GM21515 (cell line): ENCODE data around the gene ZNF74.
"Not testable (repeated sequence)": the region's sequence is repeated elsewhere in the genome, so short reads cannot be mapped to it uniquely, and the experiment has no call there.

Experiments used
- ATAC-seq: cut with Tn5 transposase; IDR thresholded peaks from one replicate; pipeline ENCODE4 v1.9.1; 2021; ENCODE audit not compliant: unreplicated experiment

ZNF74 gene

GRCh38 chr22:20399866-20400605 is 6.1 kb downstream of the ZNF74 start:
- ATAC-seq = no peak

GRCh38 chr22:20400606-20401375 is 6.8 kb downstream of the ZNF74 start:
- no peak for ATAC-seq

- no peak for ATAC-seq
Measured at GRCh38 chr22:20401376-20402014, 7.5 kb downstream of the ZNF74 start.

DNA sequence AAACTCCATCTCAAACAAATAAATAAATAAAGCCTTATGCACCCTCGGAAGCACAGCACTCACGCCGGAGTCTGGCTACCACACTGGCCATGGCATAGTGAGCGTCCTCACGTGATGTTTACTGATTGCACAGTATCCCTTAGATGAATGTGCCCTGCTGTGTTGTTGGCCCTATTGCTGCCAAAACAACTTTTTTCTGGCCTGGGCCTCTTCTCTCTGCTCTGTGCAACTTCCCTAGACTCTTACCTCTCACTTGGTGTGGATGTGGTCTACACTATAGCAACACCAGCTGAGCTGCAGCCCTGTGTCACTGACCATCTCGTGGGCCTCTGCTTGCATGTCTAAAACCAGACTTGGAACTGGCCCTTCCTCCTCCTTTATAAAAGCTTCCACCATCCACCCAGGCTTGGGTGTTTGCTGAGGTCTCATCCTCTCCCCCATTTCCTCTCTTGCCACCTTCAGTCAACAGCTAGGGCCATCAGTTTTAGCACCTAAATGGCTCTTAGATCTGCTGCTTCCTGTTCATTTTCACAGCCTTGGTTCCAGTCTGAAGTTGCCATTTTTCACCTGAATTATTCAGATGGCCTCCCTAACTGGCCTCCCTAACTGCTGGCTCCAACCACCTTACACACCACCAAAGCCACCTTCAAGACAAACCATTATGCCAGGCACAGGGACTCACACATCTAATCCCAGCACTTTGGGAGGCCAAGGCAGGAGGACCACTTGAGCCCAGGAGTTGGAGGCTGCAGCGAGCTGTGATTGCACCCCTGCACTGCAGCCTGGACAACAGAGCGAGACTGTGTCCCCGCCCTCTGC is 9.2 kb downstream of the ZNF74 start:
- ATAC-seq = no peak

DNA sequence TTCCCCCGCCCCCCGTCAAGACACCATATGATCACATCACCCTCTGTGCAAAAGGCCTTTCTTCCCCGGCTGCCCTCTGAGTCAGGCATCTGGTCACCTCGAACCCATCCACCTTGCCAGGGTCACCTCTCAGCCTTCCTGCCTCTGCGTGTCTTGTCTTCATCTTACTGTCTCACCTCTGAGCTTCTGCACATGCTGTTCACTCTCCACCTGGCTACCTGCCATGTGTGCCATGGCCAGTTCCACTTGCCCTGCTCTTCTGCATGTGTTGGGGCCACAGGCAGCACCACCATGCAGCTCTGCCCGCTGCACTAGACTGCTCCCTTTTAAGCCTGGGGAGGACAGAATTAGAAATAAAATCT is 9.8 kb downstream of the ZNF74 start:
- ATAC-seq = no peak

DNA sequence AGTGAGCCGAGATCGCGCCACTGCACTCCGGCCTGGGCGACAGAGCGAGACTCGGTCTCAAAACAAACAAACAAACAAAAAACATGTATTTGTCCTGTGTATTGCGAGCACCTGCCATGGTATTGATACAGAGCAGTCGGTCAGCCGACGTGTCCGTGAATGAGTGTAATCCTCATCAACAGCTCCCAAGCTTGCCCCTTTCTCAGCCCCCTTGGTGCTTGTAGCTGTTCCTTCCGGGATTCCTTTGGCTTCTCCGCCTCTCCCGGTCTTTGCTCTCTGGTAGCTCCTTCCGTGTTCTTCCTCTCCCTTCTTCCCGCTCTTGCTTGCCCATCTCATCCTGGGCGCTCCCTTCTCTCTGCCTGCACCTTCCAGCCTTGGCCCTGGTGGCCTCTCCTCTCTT is 10.9 kb downstream of the ZNF74 start:
- ATAC-seq = no peak

GRCh38 chr22:20405291-20405930 is 11.5 kb downstream of the ZNF74 start:
- no peak for ATAC-seq

GRCh38 chr22:20405931-20406685 is 12.2 kb downstream of the ZNF74 start:
- ATAC-seq = no peak

DNA sequence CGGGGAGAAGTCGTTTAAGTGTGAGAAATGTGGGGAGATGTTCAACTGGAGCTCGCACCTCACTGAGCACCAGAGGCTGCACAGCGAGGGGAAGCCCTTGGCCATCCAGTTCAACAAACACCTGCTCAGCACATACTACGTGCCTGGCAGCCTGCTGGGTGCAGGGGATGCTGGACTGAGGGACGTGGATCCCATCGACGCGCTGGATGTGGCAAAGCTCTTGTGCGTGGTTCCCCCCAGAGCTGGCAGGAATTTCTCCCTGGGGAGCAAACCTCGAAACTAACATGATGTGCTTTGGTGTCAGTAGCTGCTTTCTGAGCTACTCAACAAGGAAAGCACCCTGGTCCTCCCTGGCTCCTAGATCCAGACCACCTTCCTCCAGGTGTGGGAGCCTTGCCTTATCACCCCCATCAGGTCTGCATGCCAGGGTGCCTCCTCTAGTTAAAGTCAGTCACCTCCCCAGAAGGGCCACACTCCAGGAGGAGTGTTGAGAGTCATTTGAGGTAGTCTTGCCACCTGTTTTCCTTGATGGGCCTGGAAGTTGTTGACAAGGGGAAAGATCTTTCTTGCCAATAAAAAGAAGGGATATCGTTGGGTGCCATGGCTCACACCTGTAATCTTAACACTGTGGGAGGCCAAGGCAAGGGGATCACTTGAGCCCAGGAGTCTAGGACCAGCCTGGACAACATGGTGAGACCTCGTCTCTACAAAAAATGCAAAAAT is 12.9 kb downstream of the ZNF74 start:
- no peak for ATAC-seq

GRCh38 chr22:20407829-20408228 is 13.9 kb downstream of the ZNF74 start:
- ATAC-seq = no peak

DNA sequence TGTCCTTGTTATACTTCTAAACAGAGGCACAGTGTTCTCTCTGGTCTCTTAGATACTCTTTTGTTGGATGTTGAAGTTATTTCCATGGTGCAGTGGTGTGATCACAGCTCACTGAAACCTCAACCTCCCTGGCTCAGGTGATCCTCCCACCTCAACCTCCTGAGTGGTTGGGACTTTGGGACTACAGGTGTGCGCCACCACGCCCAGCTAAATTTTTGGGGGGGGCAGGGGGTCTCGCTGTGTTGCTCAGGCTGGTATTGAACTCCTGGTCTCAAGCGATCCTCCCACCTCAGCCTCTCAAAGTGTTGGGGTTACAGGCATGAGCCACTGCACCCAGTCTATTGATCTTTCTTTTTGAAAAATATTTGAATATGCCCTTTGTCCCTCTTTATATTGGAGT is 14.9 kb downstream of the ZNF74 start:
- ATAC-seq = no peak

- not testable (repeated sequence) for ATAC-seq
Measured at GRCh38 chr22:20409385-20409784, 15.4 kb downstream of the ZNF74 start.

DNA sequence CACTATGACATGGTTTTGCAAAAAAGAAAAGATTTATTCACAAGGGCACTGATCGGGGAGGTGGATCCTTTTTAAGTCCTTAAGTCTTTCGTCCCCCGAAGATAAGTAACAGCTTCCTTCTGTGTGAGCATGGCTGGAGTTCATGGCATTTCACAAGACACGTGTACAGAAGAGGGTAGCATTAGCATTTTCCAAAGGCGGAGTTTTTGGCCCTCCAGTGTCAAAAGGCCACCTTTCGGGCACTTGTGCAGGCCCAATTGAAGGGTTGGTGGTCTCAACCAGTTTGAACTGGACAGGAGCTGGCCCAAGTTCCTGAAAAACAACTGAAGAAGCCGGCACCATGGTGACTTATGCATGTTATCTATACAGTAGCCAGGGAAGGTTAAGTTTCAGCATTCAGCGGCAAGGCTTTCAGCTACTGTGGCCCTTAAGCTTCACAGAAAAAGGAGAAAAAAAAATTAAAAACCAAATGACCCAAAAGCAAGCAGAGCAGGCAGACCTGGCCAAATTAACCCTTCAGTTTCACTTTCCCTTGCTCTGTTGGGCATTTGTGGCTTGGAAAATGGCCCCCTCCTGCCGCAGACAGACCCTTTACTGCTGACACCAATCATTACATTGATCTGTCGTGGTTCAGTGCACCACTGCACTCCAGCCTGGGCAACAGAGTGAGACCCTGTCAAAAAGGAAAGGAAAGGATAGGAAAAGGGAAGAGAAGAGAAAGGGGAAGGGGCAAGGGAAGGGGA is 18.7 kb downstream of the ZNF74 start:
- no peak for ATAC-seq

GRCh38 chr22:20413217-20414058 is 19.5 kb downstream of the ZNF74 start:
- no peak for ATAC-seq

- no peak for ATAC-seq
Measured at GRCh38 chr22:20414059-20414440, 20.1 kb downstream of the ZNF74 start.

DNA sequence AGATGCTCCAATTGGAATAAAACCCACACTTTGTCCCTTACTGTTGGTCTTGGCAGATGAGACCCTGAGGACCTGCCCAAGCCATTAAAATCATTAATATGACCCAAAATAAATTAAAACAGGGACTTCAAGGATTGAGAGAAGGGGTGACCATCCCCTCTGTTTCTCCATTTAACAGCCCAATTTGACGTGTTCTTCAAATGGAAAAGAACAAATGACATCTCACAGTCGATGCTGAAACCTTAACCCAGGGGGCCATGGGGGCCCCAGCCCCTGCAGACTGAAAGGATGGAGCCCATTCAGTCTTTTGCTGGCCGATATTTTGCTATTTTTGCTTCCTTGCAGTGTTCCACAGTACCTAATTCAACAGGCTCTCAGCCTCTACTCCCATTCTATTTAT is 20.5 kb downstream of the ZNF74 start:
- no peak for ATAC-seq

GRCh38 chr22:20415241-20415640 is 21.3 kb downstream of the ZNF74 start:
- not testable (repeated sequence) for ATAC-seq

DNA sequence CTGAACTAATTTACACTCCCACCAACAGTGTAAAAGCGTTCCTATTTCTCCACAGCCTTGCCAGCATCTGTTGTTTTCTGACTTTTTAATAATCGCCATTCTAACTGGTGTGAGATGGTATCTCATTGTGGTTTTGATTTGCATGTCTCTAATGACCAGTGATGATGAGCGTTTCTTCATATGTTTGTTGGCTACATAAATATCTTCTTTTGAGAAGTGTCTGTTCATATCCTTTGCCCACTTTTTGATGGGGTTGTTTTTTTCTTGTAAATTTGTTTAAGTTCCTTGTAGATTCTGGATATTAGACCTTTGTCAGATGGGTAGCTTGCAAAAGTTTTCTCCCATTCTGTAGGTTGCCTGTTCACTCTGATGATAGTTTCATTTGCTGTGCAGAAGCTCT is 21.7 kb downstream of the ZNF74 start:
- not testable (repeated sequence) for ATAC-seq
